GM12878 (cell line): Measurements from ENCODE around the gene KLHDC1. TPM values are rescaled to one million over a fixed set of nuclear protein-coding genes. Genes with fewer than 3 reads are reported as not detected.

Source experiments
- BCLAF1 ChIP-seq: fragments of 450-650 bp; IDR thresholded peaks from 2 replicates; pipeline ENCODE4 v1.6.1; 2017; ENCODE audit warnings: antibody characterized with exemption, mild to moderate bottlenecking, moderate library complexity
- CHD1 ChIP-seq: IDR thresholded peaks from 2 replicates; pipeline ENCODE4 v1.6.1; 2012; ENCODE audit warnings: low read depth, low read length, improper control_type of control experiment
- CUX1 ChIP-seq: IDR thresholded peaks from 2 replicates; pipeline ENCODE4 v1.6.1; 2012; ENCODE audit warnings: improper control_type of control experiment, low read depth, low read length; ENCODE audit not compliant: insufficient replicate concordance
- PAX5 ChIP-seq: IDR thresholded peaks from 2 replicates; pipeline ENCODE4 v1.6.1; 2011; ENCODE audit warnings: low read depth, low read length, borderline replicate concordance
- PML ChIP-seq: IDR thresholded peaks from 2 replicates; pipeline ENCODE4 v1.6.1; 2012; ENCODE audit warnings: low read length, inconsistent platforms
- RUNX3 ChIP-seq: IDR thresholded peaks from 2 replicates; pipeline ENCODE4 v1.6.1; 2012; ENCODE audit warnings: low read length, inconsistent platforms
- SIN3A ChIP-seq: IDR thresholded peaks from 2 replicates; pipeline ENCODE4 v1.6.1; 2012; ENCODE audit warnings: low read depth, low read length, improper control_type of control experiment
- SIX5 ChIP-seq: IDR thresholded peaks from 2 replicates; pipeline ENCODE4 v1.6.1; 2011; ENCODE audit warnings: mild to moderate bottlenecking, low read depth, low read length, moderate library complexity; ENCODE audit not compliant: severe bottlenecking
- SKIL ChIP-seq: fragments of 450-650 bp; IDR thresholded peaks from 2 replicates; pipeline ENCODE4 v1.6.1; 2017; ENCODE audit warnings: mild to moderate bottlenecking, low read depth, inconsistent platforms; ENCODE audit not compliant: poor library complexity, severe bottlenecking
- SMC3 ChIP-seq: IDR thresholded peaks from 2 replicates; pipeline ENCODE4 v1.6.1; 2011; ENCODE audit warnings: low read length, improper control_type of control experiment, borderline replicate concordance
- SUZ12 ChIP-seq: fragments of 200-600 bp; sonication (generic); IDR thresholded peaks from one replicate; pipeline ENCODE4 v1.6.1; 2018; ENCODE audit warnings: antibody characterized with exemption, mild to moderate bottlenecking; ENCODE audit not compliant: unreplicated experiment
- ZBTB4 ChIP-seq: fragments of 450-650 bp; formaldehyde crosslinking; IDR thresholded peaks from 2 replicates; pipeline ENCODE4 v1.4.0; 2022; ENCODE audit warnings: mild to moderate bottlenecking, moderate library complexity
- ZNF207 ChIP-seq: fragments of 450-650 bp; IDR thresholded peaks from 2 replicates; pipeline ENCODE4 v1.6.1; 2014; ENCODE audit warnings: antibody characterized with exemption, mild to moderate bottlenecking, borderline replicate concordance
- ZNF217 ChIP-seq: fragments of 450-650 bp; IDR thresholded peaks from 2 replicates; pipeline ENCODE4 v1.6.1; 2017; ENCODE audit warnings: antibody characterized with exemption, mild to moderate bottlenecking
- polyA plus RNA-seq, 11 experiments: library from polyadenylated mRNA; depleted of rRNA in 4 of 11; unstranded in 6 of 11; stranded (reverse) in 5 of 11; fragments of >200 nt; fragmentation: Nextera tagmentation in 4 of 11; fragmentation: Illumina TruSeq in 1 of 11; extraction: Ambion mirVana in 4 of 11; extraction: Trizol in 1 of 11; gene quantifications; 1 replicate in 1 of 11; 2 replicates in 10 of 11; pipeline versions ENCODE4 v1.2.1 to v1.2.3, GENCODE V29; 2011 to 2016; ENCODE audit warnings: inconsistent platforms in 2 of 11, missing spikeins in 2 of 11, low read depth in 1 of 11
- total RNA-seq, 4 experiments: library from RNA; depleted of rRNA in 3 of 4; stranded (reverse); fragments of >200 nt in 3 of 4; fragmentation: Illumina TruSeq in 1 of 4; extraction: Trizol in 1 of 4; gene quantifications; 2 replicates each; pipeline versions ENCODE4 v1.2.1 to v1.2.3, GENCODE V29; 2013 to 2021

KLHDC1 gene
- total and polyA plus RNA-seq, 10 of the 15 experiments (the other 5 are each of a cell fraction or from before 2014, with no cell fraction given): 0.22 to 0.98 (median 0.55) TPM

GRCh38 chr14:49768301-49769121, 75.6 kb downstream of the KLHDC1 start (continued):
- TF ChIP-seq SKIL (no peak), ZNF217 (no peak), SIN3A (peak; percentile 49), RUNX3 (no peak), CHD1 (0 out of 2 replicates have a peak, but pooled peaks have one; percentile 79), BCLAF1 (no peak), SMC3 (no peak), CUX1 (no peak), SIX5 (no peak), PML (no peak), ZNF207 (no peak), SUZ12 (no peak), ZBTB4 (CRISPR knock-in tag) (no peak), PAX5 (no peak)
